Kidney glomerular epithelial cell (primary cell): ENCODE data around the gene ATP9A.

Experiments used
- DNase-seq: peaks from one replicate; lab custom pipeline; 2025; lab: John Stamatoyannopoulos, UW

ATP9A gene

GRCh38 chr20:51597389-51598231, 170.6 kb downstream of the ATP9A start:
- no peak for DNase-seq

- no peak for DNase-seq
These were observed 171.4 kb downstream of the ATP9A start for GRCh38 chr20:51596668-51597388.

GRCh38 chr20:51595744-51596143, 172.4 kb downstream of the ATP9A start:
- DNase-seq = no peak

- DNase-seq = peak; percentile 68
These were observed 173.1 kb downstream of the ATP9A start for GRCh38 chr20:51595058-51595532.

GRCh38 chr20:51594236-51595057, 173.7 kb downstream of the ATP9A start:
- DNase-seq = no peak

- DNase-seq = no peak
These were observed 174.6 kb downstream of the ATP9A start for GRCh38 chr20:51593584-51593983.

GRCh38 chr20:51592564-51592963, 175.6 kb downstream of the ATP9A start:
- no peak for DNase-seq

- no peak for DNase-seq
These were observed 176.3 kb downstream of the ATP9A start for GRCh38 chr20:51591871-51592270.

GRCh38 chr20:51588762-51589161, 179.4 kb downstream of the ATP9A start:
- no peak for DNase-seq

- no peak for DNase-seq
These were observed 181.0 kb downstream of the ATP9A start for GRCh38 chr20:51587145-51587544.

- DNase-seq = peak; percentile 27
These were observed 182.2 kb downstream of the ATP9A start for GRCh38 chr20:51586005-51586440.

- no peak for DNase-seq
These were observed 183.0 kb downstream of the ATP9A start for GRCh38 chr20:51585148-51585547.

GRCh38 chr20:51584737-51585136, 183.5 kb downstream of the ATP9A start:
- no peak for DNase-seq

- no peak for DNase-seq
These were observed 184.1 kb downstream of the ATP9A start for GRCh38 chr20:51584116-51584515.

GRCh38 chr20:51583499-51583898, 184.7 kb downstream of the ATP9A start:
- DNase-seq = no peak

- DNase-seq = no peak
These were observed 185.1 kb downstream of the ATP9A start for GRCh38 chr20:51583073-51583472.

GRCh38 chr20:51581571-51581970, 186.6 kb downstream of the ATP9A start:
- no peak for DNase-seq

GRCh38 chr20:51579137-51579536, 189.1 kb downstream of the ATP9A start:
- peak; percentile 56 for DNase-seq

- no peak for DNase-seq
These were observed 190.1 kb downstream of the ATP9A start for GRCh38 chr20:51578145-51578459.

- no peak for DNase-seq
These were observed 190.6 kb downstream of the ATP9A start for GRCh38 chr20:51577432-51578144.

GRCh38 chr20:51575486-51575885, 192.7 kb downstream of the ATP9A start:
- no peak for DNase-seq
